Brain microvascular endothelial cell (primary cell): ENCODE data around the gene VPS29.

ENCODE experiments used
- DNase-seq: peaks from one replicate; pipeline ENCODE4 v3.0.0-alpha.2; 2020
- H3K27ac ChIP-seq: fragments of 250-450 bp; sonication (Bioruptor Pico); 2 replicates; pipeline ENCODE4 v1.5.1; 2020; ENCODE audit warnings: mild to moderate bottlenecking, moderate library complexity
- H3K27me3 ChIP-seq: fragments of 250-450 bp; sonication (Bioruptor Pico); replicated peaks from 2 replicates; pipeline ENCODE4 v1.5.1; 2020; ENCODE audit warnings: mild to moderate bottlenecking
- H3K36me3 ChIP-seq: fragments of 250-450 bp; sonication (Bioruptor Pico); replicated peaks from 2 replicates; pipeline ENCODE4 v1.5.1; 2020; ENCODE audit warnings: mild to moderate bottlenecking
- H3K4me3 ChIP-seq: 2 replicates; pipeline ENCODE4 v1.5.1; 2011; ENCODE audit warnings: low read depth, mild to moderate bottlenecking, control low read depth, low read length, moderate library complexity
- in situ Hi-C: cut with HindIII; loops from 2 replicates; pipeline ENCODE4 v1.10.0; 2017; ENCODE audit warnings: low sequenced_read_pairs, low pct_ligation_motif_present
- TF ChIP-seq, protein P1 (sequence below): IDR thresholded peaks from 2 replicates; pipeline ENCODE4 v1.5.1; 2011; ENCODE audit warnings: low read depth, mild to moderate bottlenecking, moderate library complexity, low read length, control low read depth, inconsistent platforms; ENCODE audit errors: missing control alignments

The VPS29 gene

DNA sequence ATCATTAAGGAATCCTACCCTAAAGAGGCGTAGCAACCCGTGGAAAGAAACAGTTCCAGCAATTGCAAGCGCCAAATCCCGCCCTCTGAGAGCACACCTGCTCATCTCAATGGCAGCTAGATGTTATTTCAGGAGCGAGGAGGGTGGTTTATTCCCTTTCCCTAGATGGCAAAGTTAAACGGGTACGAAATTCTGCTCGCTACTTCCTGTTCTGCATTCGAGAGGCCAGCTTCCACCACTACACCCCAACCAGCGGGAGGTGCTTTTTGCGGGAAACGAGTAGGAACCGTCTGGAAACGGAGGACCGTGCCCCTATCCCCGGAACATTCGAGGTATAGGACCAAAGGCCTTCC, 536 bp downstream of the VPS29 start:
- Histone ChIP-seq H3K36me3 (no peaks in the 10 kb centered on the region), H3K27me3 (no peaks in the 10 kb centered on the region), H3K27ac (peak overlapping the region; percentile 47), H3K4me3 (peak overlapping the region; percentile 91)
- DNase-seq: peak; percentile 24
- TF ChIP-seq, protein P1, sequence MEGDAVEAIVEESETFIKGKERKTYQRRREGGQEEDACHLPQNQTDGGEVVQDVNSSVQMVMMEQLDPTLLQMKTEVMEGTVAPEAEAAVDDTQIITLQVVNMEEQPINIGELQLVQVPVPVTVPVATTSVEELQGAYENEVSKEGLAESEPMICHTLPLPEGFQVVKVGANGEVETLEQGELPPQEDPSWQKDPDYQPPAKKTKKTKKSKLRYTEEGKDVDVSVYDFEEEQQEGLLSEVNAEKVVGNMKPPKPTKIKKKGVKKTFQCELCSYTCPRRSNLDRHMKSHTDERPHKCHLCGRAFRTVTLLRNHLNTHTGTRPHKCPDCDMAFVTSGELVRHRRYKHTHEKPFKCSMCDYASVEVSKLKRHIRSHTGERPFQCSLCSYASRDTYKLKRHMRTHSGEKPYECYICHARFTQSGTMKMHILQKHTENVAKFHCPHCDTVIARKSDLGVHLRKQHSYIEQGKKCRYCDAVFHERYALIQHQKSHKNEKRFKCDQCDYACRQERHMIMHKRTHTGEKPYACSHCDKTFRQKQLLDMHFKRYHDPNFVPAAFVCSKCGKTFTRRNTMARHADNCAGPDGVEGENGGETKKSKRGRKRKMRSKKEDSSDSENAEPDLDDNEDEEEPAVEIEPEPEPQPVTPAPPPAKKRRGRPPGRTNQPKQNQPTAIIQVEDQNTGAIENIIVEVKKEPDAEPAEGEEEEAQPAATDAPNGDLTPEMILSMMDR: no peak
- in situ Hi-C loops: loop anchor here (25.0 kb wide), 1 partner anchor 111 kb away; the partner anchor contains the start of gene TCTN1

DNA sequence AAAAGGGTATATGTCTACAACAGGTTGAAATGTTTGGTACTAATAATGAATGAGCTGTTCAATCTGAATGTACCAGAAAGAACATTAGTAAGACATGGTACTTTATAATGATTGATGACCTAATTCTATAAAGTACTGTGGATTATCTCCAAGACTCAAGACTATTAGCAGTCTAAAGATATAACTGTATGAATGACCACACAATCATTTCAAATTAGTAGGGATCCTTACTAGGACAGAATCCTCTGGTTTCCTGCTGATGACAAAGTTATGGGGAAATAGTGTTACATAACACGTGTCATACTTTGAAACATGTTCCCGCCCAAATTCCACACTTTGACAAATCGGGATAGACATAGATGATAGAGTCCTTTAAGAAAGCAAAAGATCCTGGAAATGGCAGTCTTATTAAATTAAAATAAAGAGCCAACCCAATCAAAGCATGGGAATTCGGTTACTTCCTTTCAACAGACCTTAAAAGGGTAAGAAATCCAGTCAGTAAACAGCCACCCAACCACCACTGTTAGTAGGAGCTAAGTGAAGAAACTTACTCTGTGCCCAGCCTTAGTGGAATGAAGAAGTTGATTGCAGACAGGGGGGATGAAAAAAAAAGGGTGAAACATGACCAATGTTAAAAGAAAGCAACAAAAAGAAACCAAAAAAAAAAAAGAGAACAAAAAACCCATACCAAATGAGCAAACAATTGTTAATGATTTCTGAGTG, 2.8 kb downstream of the VPS29 start:
- no peak overlapping the region for H3K27ac ChIP-seq
- H3K36me3 ChIP-seq: peaks cover 12% of the 10 kb centered on the region
- H3K27me3 ChIP-seq: no peaks in the 10 kb centered on the region
- in situ Hi-C loops: no loop called here
- no peak overlapping the region for H3K4me3 ChIP-seq
- TF ChIP-seq, protein P1: no peak
- peak; percentile 18 for DNase-seq

DNA sequence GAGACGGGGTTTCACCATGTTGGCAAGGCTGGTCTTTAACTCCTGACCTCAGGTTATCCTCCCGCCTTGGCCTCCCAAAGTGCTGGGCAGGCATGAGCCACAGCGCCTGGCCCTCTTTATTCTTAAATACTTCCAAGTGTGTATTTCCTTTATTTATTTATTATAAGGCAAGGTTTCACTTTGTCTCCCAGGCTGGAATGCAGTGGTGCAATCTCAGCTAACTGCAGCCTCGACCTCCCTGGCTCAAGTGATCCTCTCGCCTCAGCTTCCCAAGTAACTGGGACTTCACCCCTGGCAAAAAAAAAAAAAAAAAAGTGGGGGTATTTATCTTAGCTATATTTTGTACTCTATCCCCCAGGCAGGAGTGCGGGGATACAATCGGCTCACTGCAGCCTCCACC, 26.5 kb downstream of the VPS29 start:
- TF ChIP-seq, protein P1: no peak
- no peak for DNase-seq
- in situ Hi-C loops: no loop called here

GRCh38 chr12:110468214-110469048, 33.5 kb downstream of the VPS29 start, which contains the start of the genes FAM216A and GPN3:
Gene FAM216A (plus strand): TSS chr12:110468845. CDS start chr12:110468876, 31 bp downstream.
Gene GPN3 (minus strand): TSS chr12:110468257. CDS start chr12:110468203, 54 bp downstream.
- in situ Hi-C loops: no loop called here
- H3K36me3 ChIP-seq: no peaks in the 10 kb centered on the region
- peak within 1 kb of the TSS; percentile 78 for H3K27ac ChIP-seq
- DNase-seq: peak; percentile 97
- H3K27me3 ChIP-seq: no peaks in the 10 kb centered on the region
- H3K4me3 ChIP-seq: peak within 1 kb of the TSS; percentile 78
- TF ChIP-seq, protein P1: no peak

More for the DNA sequence above, 26.5 kb downstream of the VPS29 start:
- no peaks in the 10 kb centered on the region for H3K27me3 ChIP-seq
- H3K36me3 ChIP-seq: no peaks in the 10 kb centered on the region
- no peak overlapping the region for H3K27ac ChIP-seq
- H3K4me3 ChIP-seq: no peak overlapping the region

- in situ Hi-C loops: no loop called here
- no peaks in the 10 kb centered on the region for H3K27me3 ChIP-seq
- TF ChIP-seq, protein P1: no peak
Observed at GRCh38 chr12:110467847-110468213, 34.1 kb downstream of the VPS29 start.

More at GRCh38 chr12:110467847-110468213, 34.1 kb downstream of the VPS29 start:
- H3K36me3 ChIP-seq: no peaks in the 10 kb centered on the region
- peak overlapping the region; percentile 78 for H3K27ac ChIP-seq
- H3K4me3 ChIP-seq: peak overlapping the region; percentile 78
- DNase-seq: no peak
